HEK293 (cell line): ENCODE results near the gene RANBP1.

ENCODE experiments used
- FEZF1 ChIP-seq: fragments of 450-650 bp; formaldehyde crosslinking; IDR thresholded peaks from 2 replicates; pipeline ENCODE4 v1.5.1; 2016; ENCODE audit warnings: missing biosample characterization, missing genetic modification characterization
- GLI2 ChIP-seq: fragments of 450-650 bp; formaldehyde crosslinking; IDR thresholded peaks from 2 replicates; pipeline ENCODE4; 2017; ENCODE audit warnings: missing biosample characterization, missing genetic modification characterization, low read depth, borderline replicate concordance
- GLIS2 ChIP-seq: fragments of 450-650 bp; formaldehyde crosslinking; IDR thresholded peaks from 2 replicates; pipeline ENCODE4 v1.5.1; 2016; ENCODE audit warnings: missing biosample characterization, missing genetic modification characterization
- KLF16 ChIP-seq: fragments of 450-650 bp; formaldehyde crosslinking; IDR thresholded peaks from 2 replicates; pipeline ENCODE4 v1.5.1; 2017; ENCODE audit warnings: missing biosample characterization, missing genetic modification characterization
- KLF8 ChIP-seq: fragments of 450-650 bp; formaldehyde crosslinking; IDR thresholded peaks from 2 replicates; pipeline ENCODE4 v1.5.1; 2016; ENCODE audit warnings: missing biosample characterization, missing genetic modification characterization
- OVOL3 ChIP-seq: fragments of 450-650 bp; formaldehyde crosslinking; IDR thresholded peaks from 2 replicates; pipeline ENCODE4 v1.5.1; 2016; ENCODE audit warnings: missing biosample characterization, missing genetic modification characterization
- TCF7L2 ChIP-seq: IDR thresholded peaks from 2 replicates; pipeline ENCODE4 v1.6.1; 2011; ENCODE audit warnings: low read depth, mild to moderate bottlenecking, inconsistent platforms, low read length, moderate library complexity, borderline replicate concordance
- ZBTB1 ChIP-seq: fragments of 450-650 bp; formaldehyde crosslinking; IDR thresholded peaks from 2 replicates; pipeline ENCODE4 v1.5.1; 2016; ENCODE audit warnings: missing biosample characterization, missing genetic modification characterization
- ZBTB7A ChIP-seq: fragments of 450-650 bp; formaldehyde crosslinking; IDR thresholded peaks from 2 replicates; pipeline ENCODE4 v1.5.1; 2016; ENCODE audit warnings: low read depth, missing biosample characterization, missing genetic modification characterization
- ZFHX2 ChIP-seq: fragments of 450-650 bp; formaldehyde crosslinking; conservative IDR thresholded peaks from 2 replicates; pipeline ENCODE4 v1.5.1; 2016; ENCODE audit warnings: missing biosample characterization, missing genetic modification characterization
- ZFP69B ChIP-seq: fragments of 450-650 bp; formaldehyde crosslinking; IDR thresholded peaks from 2 replicates; pipeline ENCODE4 v1.5.1; 2016; ENCODE audit warnings: missing biosample characterization, missing genetic modification characterization
- ZNF133 ChIP-seq: fragments of 450-650 bp; formaldehyde crosslinking; IDR thresholded peaks from 2 replicates; pipeline ENCODE4 v1.5.1; 2016; ENCODE audit warnings: missing biosample characterization, missing genetic modification characterization
- ZNF138 ChIP-seq: fragments of 450-650 bp; formaldehyde crosslinking; IDR thresholded peaks from 2 replicates; pipeline ENCODE4 v1.5.1; 2016; ENCODE audit warnings: missing biosample characterization, missing genetic modification characterization, borderline replicate concordance
- ZNF146 ChIP-seq: fragments of 450-650 bp; formaldehyde crosslinking; IDR thresholded peaks from 2 replicates; pipeline ENCODE4 v1.5.1; 2016; ENCODE audit warnings: missing biosample characterization, missing genetic modification characterization
- ZNF155 ChIP-seq: fragments of 450-650 bp; formaldehyde crosslinking; IDR thresholded peaks from 2 replicates; pipeline ENCODE4 v1.5.1; 2016; ENCODE audit warnings: missing biosample characterization, missing genetic modification characterization
- ZNF239 ChIP-seq: fragments of 450-650 bp; formaldehyde crosslinking; IDR thresholded peaks from 2 replicates; pipeline ENCODE4 v1.5.1; 2016; ENCODE audit warnings: missing biosample characterization, missing genetic modification characterization
- ZNF248 ChIP-seq: fragments of 450-650 bp; formaldehyde crosslinking; IDR thresholded peaks from 2 replicates; pipeline ENCODE4 v1.5.1; 2017; ENCODE audit warnings: missing biosample characterization, missing genetic modification characterization
- ZNF433 ChIP-seq: fragments of 450-650 bp; formaldehyde crosslinking; IDR thresholded peaks from 2 replicates; pipeline ENCODE4 v1.5.1; 2016; ENCODE audit warnings: missing biosample characterization, missing genetic modification characterization, low read depth
- ZNF48 ChIP-seq: fragments of 450-650 bp; formaldehyde crosslinking; IDR thresholded peaks from 2 replicates; pipeline ENCODE4 v1.5.1; 2016; ENCODE audit warnings: missing biosample characterization, missing genetic modification characterization
- ZNF518A ChIP-seq: fragments of 450-650 bp; formaldehyde crosslinking; conservative IDR thresholded peaks from 2 replicates; pipeline ENCODE4 v1.5.1; 2016; ENCODE audit warnings: low read depth, missing biosample characterization, missing genetic modification characterization
- ZNF549 ChIP-seq: fragments of 450-650 bp; IDR thresholded peaks from 2 replicates; pipeline ENCODE4 v1.5.1; 2018; ENCODE audit warnings: missing biosample characterization, missing genetic modification characterization, mild to moderate bottlenecking, inconsistent platforms, moderate library complexity
- ZNF555 ChIP-seq: fragments of 450-650 bp; formaldehyde crosslinking; conservative IDR thresholded peaks from 2 replicates; pipeline ENCODE4 v1.5.1; 2017; ENCODE audit warnings: missing biosample characterization, mild to moderate bottlenecking, missing genetic modification characterization, inconsistent platforms
- ZNF610 ChIP-seq: fragments of 450-650 bp; formaldehyde crosslinking; IDR thresholded peaks from 2 replicates; pipeline ENCODE4 v1.5.1; 2016; ENCODE audit warnings: missing biosample characterization, missing genetic modification characterization, borderline replicate concordance
- ZNF629 ChIP-seq: fragments of 450-650 bp; formaldehyde crosslinking; IDR thresholded peaks from 2 replicates; pipeline ENCODE4 v1.5.1; 2017; ENCODE audit warnings: missing biosample characterization, missing genetic modification characterization
- ZNF677 ChIP-seq: fragments of 450-650 bp; IDR thresholded peaks from 2 replicates; pipeline ENCODE4 v1.5.0; 2018; ENCODE audit warnings: missing biosample characterization, mild to moderate bottlenecking, missing genetic modification characterization, moderate library complexity
- ZNF707 ChIP-seq: fragments of 450-650 bp; formaldehyde crosslinking; IDR thresholded peaks from 2 replicates; pipeline ENCODE4 v1.5.1; 2016; ENCODE audit warnings: missing biosample characterization, missing genetic modification characterization
- ZNF768 ChIP-seq: fragments of 450-650 bp; formaldehyde crosslinking; IDR thresholded peaks from 2 replicates; pipeline ENCODE4 v1.5.1; 2018; ENCODE audit warnings: missing biosample characterization, mild to moderate bottlenecking, missing genetic modification characterization
- ZNF792 ChIP-seq: fragments of 450-650 bp; formaldehyde crosslinking; IDR thresholded peaks from 2 replicates; pipeline ENCODE4 v1.5.1; 2016; ENCODE audit warnings: missing biosample characterization, missing genetic modification characterization
- TF ChIP-seq, protein P1 (sequence below): fragments of 450-650 bp; formaldehyde crosslinking; IDR thresholded peaks from 2 replicates; pipeline ENCODE4 v1.5.1; 2016; ENCODE audit warnings: missing biosample characterization, missing genetic modification characterization
- TF ChIP-seq, protein P2 (sequence below): fragments of 450-650 bp; formaldehyde crosslinking; IDR thresholded peaks from 2 replicates; pipeline ENCODE4 v1.5.1; 2016; ENCODE audit warnings: missing biosample characterization, missing genetic modification characterization

RANBP1 gene

GRCh38 chr22:20128902-20129746 lies 13.2 kb downstream of the RANBP1 start (continued):
- TF ChIP-seq ZNF792 (no peak), ZNF155 (tag by site-specific recombination) (no peak), ZNF133 (no peak), ZNF610 (no peak), KLF8 (0 out of 2 replicates have a peak, but pooled peaks have one; percentile 26), ZNF138 (tag by site-specific recombination) (no peak), GLIS2 (tag by site-specific recombination) (peak; percentile 95), ZNF146 (tag by site-specific recombination) (no peak), ZNF239 (tag by site-specific recombination) (no peak), ZNF48 (tag by site-specific recombination) (no peak), GLI2 (tag by site-specific recombination) (no peak), ZNF707 (tag by site-specific recombination) (no peak), ZNF677 (tag by site-specific recombination) (no peak), FEZF1 (tag by site-specific recombination) (no peak), ZNF629 (tag by site-specific recombination) (no peak), TCF7L2 (no peak), KLF16 (tag by site-specific recombination) (no peak), ZNF518A (tag by site-specific recombination) (no peak), OVOL3 (tag by site-specific recombination) (no peak), ZNF555 (tag by site-specific recombination) (no peak), ZFP69B (tag by site-specific recombination) (no peak), ZNF768 (tag by site-specific recombination) (no peak), ZBTB7A (tag by site-specific recombination) (no peak), ZNF549 (tag by site-specific recombination) (no peak), ZFHX2 (tag by site-specific recombination) (no peak), ZBTB1 (tag by site-specific recombination) (no peak), ZNF248 (tag by site-specific recombination) (no peak), ZNF433 (tag by site-specific recombination) (no peak)
- TF ChIP-seq, protein P1, sequence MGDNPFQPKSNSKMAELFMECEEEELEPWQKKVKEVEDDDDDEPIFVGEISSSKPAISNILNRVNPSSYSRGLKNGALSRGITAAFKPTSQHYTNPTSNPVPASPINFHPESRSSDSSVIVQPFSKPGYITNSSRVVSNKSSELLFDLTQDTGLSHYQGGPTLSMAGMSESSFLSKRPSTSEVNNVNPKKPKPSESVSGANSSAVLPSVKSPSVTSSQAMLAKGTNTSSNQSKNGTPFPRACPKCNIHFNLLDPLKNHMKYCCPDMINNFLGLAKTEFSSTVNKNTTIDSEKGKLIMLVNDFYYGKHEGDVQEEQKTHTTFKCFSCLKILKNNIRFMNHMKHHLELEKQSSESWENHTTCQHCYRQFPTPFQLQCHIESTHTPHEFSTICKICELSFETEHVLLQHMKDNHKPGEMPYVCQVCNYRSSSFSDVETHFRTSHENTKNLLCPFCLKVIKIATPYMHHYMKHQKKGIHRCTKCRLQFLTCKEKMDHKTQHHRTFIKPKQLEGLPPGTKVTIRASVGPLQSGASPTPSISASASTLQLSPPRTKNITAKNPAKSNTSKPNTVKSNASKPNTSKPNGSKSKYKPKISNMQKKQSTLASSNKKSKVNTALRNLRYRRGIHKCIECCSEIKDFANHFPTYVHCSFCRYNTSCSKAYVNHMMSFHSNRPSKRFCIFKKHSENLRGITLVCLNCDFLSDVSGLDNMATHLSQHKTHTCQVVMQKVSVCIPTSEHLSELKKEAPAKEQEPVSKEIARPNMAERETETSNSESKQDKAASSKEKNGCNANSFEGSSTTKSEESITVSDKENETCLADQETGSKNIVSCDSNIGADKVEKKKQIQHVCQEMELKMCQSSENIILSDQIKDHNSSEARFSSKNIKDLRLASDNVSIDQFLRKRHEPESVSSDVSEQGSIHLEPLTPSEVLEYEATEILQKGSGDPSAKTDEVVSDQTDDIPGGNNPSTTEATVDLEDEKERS = no peak
- TF ChIP-seq, protein P2, sequence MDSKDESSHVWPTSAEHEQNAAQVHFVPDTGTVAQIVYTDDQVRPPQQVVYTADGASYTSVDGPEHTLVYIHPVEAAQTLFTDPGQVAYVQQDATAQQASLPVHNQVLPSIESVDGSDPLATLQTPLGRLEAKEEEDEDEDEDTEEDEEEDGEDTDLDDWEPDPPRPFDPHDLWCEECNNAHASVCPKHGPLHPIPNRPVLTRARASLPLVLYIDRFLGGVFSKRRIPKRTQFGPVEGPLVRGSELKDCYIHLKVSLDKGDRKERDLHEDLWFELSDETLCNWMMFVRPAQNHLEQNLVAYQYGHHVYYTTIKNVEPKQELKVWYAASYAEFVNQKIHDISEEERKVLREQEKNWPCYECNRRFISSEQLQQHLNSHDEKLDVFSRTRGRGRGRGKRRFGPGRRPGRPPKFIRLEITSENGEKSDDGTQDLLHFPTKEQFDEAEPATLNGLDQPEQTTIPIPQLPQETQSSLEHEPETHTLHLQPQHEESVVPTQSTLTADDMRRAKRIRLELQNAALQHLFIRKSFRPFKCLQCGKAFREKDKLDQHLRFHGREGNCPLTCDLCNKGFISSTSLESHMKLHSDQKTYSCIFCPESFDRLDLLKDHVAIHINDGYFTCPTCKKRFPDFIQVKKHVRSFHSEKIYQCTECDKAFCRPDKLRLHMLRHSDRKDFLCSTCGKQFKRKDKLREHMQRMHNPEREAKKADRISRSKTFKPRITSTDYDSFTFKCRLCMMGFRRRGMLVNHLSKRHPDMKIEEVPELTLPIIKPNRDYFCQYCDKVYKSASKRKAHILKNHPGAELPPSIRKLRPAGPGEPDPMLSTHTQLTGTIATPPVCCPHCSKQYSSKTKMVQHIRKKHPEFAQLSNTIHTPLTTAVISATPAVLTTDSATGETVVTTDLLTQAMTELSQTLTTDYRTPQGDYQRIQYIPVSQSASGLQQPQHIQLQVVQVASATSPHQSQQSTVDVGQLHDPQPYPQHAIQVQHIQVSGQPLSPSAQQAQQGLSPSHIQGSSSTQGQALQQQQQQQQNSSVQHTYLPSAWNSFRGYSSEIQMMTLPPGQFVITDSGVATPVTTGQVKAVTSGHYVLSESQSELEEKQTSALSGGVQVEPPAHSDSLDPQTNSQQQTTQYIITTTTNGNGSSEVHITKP (tag by site-specific recombination) = no peak
